ENCODE results near the gene NAAA. TPM values are rescaled to one million over a fixed set of nuclear protein-coding genes. Genes with fewer than 3 reads are reported as not detected.
A peak's percentile ranks its signal among the peaks of the same experiment; 100 is the strongest.

NAAA gene
- total RNA-seq (2021), result 2.7 and 3.2 TPM in 2 replicates
- long read RNA-seq, transcript NAAA-201 (11 exons, 1,900 nt), result major isoform, 6 of 22 reads
- long read RNA-seq, partial matches to known transcripts, result 1 of 22 reads
- long read RNA-seq, other reads (novel, unspliced or antisense), result 13 of 22 reads

DNA sequence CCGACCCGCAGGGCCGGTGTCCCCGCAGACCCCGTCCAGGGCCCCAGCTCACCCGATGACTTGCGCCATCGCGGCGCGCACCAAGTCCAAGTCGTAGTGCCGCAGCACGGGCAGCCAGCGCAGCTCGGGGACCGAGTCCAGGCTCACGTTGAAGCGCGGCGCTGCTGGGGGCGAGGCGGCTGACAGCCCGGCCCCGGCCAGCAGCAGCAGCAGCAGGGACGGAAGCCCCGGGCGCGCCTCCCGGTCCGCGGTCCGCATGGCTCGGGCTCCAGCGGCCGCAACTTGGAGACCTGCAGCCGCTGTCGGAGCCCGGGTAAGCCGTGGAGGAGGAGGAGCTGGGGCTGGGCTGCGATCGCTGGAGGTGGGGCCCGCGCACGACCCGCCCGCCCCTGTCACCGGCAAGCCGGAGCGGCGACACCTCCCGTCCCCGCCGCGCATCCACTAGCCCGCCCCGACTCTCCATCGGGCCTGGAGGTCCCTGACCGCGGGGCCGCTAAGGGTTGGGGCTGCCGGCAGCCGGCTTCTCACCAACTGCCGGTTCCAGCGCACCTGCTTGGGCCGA, at the start of gene NAAA:
NAAA (minus strand) TSS at position 322 of the 562 bp plus-strand sequence; CDS start at position 258, 64 bp downstream.
- no peaks in the 10 kb centered on the region for H3K79me1 ChIP-seq (ENCODE audit: insufficient read depth, low read depth, low read length, poor library complexity, severe bottlenecking)
- no peak within 1 kb of the TSS for H3K4ac ChIP-seq (ENCODE audit: low read depth, low read length)
- peak; percentile 83 for DNase-seq
- no peak within 1 kb of the TSS for H2BK20ac ChIP-seq (ENCODE audit: low read depth, low read length, poor library complexity, severe bottlenecking)
- Mint-ChIP-seq H3K4me1 (peaks cover 14 to 20% of the 10 kb centered on the region in 2 experiments), H3K27ac (peak within 1 kb of the TSS in 2 of 3 experiments; percentile 40 to 75; a peak in 3 of 7 replicates), H3K27me3 (ENCODE audit: low read depth) (peaks cover 21% of the 10 kb centered on the region), H3K9me3 (no peaks in the 10 kb centered on the region; a peak in 2 of 5 replicates), H3K36me3 (ENCODE audit: insufficient read depth in 1 of 3, low read depth in 3 of 3) (peaks cover 0 to 14% (median 0%) of the 10 kb centered on the region in 3 experiments; a peak in 4 of 7 replicates), H3K4me3 (peak within 1 kb of the TSS; percentile 83 to 91)
- H2BK12ac ChIP-seq (ENCODE audit: insufficient read length, low read depth, low read length), result no peak within 1 kb of the TSS
- H2BK15ac ChIP-seq (ENCODE audit: low read depth, low read length), result no peak within 1 kb of the TSS
- TF ChIP-seq, protein P1, sequence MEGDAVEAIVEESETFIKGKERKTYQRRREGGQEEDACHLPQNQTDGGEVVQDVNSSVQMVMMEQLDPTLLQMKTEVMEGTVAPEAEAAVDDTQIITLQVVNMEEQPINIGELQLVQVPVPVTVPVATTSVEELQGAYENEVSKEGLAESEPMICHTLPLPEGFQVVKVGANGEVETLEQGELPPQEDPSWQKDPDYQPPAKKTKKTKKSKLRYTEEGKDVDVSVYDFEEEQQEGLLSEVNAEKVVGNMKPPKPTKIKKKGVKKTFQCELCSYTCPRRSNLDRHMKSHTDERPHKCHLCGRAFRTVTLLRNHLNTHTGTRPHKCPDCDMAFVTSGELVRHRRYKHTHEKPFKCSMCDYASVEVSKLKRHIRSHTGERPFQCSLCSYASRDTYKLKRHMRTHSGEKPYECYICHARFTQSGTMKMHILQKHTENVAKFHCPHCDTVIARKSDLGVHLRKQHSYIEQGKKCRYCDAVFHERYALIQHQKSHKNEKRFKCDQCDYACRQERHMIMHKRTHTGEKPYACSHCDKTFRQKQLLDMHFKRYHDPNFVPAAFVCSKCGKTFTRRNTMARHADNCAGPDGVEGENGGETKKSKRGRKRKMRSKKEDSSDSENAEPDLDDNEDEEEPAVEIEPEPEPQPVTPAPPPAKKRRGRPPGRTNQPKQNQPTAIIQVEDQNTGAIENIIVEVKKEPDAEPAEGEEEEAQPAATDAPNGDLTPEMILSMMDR (conservative IDR thresholded peaks at IDR 0.05), result no peak
- H3K23ac ChIP-seq (ENCODE audit: insufficient read length, low read depth, low read length), result no peak within 1 kb of the TSS
- no peak within 1 kb of the TSS for H4K5ac ChIP-seq (ENCODE audit: insufficient read length, low read depth, low read length)
- no peak within 1 kb of the TSS for H3K56ac ChIP-seq (ENCODE audit: insufficient read length, low read depth, low read length)
- no peak within 1 kb of the TSS for H2BK120ac ChIP-seq (ENCODE audit: low read depth, low read length, poor library complexity, severe bottlenecking)
- H3T11ph ChIP-seq (ENCODE audit: low read length), result no peak within 1 kb of the TSS
- no peaks in the 10 kb centered on the region for H3K4me1 ChIP-seq (ENCODE audit: insufficient read depth, low read length)
- H2AK5ac ChIP-seq (ENCODE audit: insufficient read length, low read length), result no peak within 1 kb of the TSS
- H3K4me2 ChIP-seq (ENCODE audit: insufficient read depth, insufficient read length, low read length), result peak within 1 kb of the TSS; percentile 85
- H4K8ac ChIP-seq (replicated peaks; ENCODE audit: insufficient read length, low read depth, low read length), result no peak within 1 kb of the TSS
- H2AFZ ChIP-seq (ENCODE audit: low read length), result no peak within 1 kb of the TSS
- peaks cover 11% of the 10 kb centered on the region for H3K23me2 ChIP-seq (ENCODE audit: insufficient read length, low read depth, low read length, poor library complexity, severe bottlenecking)
- no peak within 1 kb of the TSS for H3K27ac ChIP-seq (ENCODE audit: insufficient read length, low read depth, low read length)
- H2BK5ac ChIP-seq (ENCODE audit: insufficient read length, low read length), result no peak within 1 kb of the TSS
- peak within 1 kb of the TSS; percentile 16 for H3K14ac ChIP-seq (ENCODE audit: insufficient read depth, low read length)
- H3K9ac ChIP-seq (ENCODE audit: extremely low read depth, insufficient read length, low read length), result peak within 1 kb of the TSS; percentile 24
- no CpG with 5 or more reads among the region's 66 CpGs for WGBS (ENCODE audit: extremely low coverage, insufficient read length, low lambda C conversion rate)
- H3K18ac ChIP-seq (ENCODE audit: insufficient read length, low read depth, low read length), result peak within 1 kb of the TSS; percentile 22
- no peak within 1 kb of the TSS for H4K91ac ChIP-seq (ENCODE audit: insufficient read length, low read depth, low read length)
- H4K20me1 ChIP-seq (ENCODE audit: control insufficient read depth, insufficient read depth, insufficient read length), result no peaks in the 10 kb centered on the region
- H3K9me3 ChIP-seq (ENCODE audit: control insufficient read depth, low read depth, low read length), result no peaks in the 10 kb centered on the region
- 0 out of 2 replicates have a peak, but pooled peaks cover 2% of the 10 kb centered on the region for H3K79me2 ChIP-seq (ENCODE audit: insufficient read depth, low read length)
- H3K27me3 ChIP-seq (ENCODE audit: insufficient read depth, low read length), result no peaks in the 10 kb centered on the region; the same call in 1 of the 2 replicates
